Kidney glomerular epithelial cell (primary cell): Measurements from ENCODE around the gene C1QL1.
A peak's percentile ranks its signal among the peaks of the same experiment; 100 is the strongest.

Experiments used
- DNase-seq: peaks from one replicate; lab custom pipeline; 2025; lab: John Stamatoyannopoulos, UW

The C1QL1 gene

DNA sequence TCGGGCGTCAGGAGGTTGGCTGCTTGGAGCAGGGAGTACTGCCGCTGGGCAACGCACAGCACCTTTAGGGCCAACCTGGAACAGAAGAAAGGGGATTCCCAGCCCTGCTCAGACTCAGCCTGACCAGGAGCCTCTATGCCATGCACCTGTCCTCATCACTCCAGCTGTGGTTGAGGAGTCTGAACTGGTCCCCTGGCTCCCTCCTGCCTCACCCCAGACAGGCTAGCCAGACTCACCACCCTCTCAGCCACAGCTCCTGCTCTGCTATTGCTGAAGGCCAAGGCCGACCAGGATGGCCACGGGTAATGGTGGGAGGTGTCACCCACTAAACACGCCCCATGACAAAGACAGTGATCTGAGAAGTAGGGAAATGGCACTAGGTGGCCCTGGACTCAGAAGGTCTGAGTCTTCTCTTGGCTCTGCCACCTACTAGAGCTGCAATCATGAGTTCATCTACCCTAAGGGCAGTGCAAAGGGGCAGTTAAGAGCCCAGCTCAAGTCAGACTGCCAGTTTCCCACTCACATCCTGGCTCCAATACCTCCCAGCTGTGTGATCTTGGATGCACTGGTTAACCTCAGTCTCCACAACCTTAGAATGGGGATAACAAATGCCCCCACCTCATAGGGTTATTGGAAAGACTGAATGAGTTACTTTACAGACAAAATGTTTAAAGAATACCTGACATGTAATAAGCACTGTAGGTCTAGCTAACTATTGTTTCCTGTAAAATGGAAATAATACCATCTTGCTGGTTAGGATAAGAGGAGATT is 39.0 kb downstream of the C1QL1 start:
- no peak for DNase-seq

GRCh38 chr17:44928136-44928535 is 40.0 kb downstream of the C1QL1 start:
- no peak for DNase-seq

DNA sequence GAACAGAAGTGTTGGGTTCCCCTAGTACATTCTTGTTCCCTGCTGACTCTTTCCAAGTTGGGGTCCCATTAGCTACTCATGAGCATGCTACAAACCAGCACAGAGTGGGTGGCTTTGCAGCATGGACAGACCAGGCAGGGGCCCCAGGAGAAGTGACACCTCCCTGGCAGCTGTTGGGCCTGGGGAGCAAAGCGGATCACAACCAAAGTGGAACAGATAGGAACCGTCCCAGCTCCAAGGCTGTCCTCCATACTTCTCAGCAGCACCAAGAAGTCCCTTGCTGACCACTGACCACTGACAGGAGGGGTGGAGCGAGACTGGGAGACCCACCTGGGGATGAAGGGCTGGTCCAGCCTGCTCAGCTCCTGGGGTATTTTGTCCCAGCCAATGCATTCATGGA is 40.4 kb downstream of the C1QL1 start:
- no peak for DNase-seq

- DNase-seq = no peak
Measured at GRCh38 chr17:44926821-44927525, 41.1 kb downstream of the C1QL1 start.

DNA sequence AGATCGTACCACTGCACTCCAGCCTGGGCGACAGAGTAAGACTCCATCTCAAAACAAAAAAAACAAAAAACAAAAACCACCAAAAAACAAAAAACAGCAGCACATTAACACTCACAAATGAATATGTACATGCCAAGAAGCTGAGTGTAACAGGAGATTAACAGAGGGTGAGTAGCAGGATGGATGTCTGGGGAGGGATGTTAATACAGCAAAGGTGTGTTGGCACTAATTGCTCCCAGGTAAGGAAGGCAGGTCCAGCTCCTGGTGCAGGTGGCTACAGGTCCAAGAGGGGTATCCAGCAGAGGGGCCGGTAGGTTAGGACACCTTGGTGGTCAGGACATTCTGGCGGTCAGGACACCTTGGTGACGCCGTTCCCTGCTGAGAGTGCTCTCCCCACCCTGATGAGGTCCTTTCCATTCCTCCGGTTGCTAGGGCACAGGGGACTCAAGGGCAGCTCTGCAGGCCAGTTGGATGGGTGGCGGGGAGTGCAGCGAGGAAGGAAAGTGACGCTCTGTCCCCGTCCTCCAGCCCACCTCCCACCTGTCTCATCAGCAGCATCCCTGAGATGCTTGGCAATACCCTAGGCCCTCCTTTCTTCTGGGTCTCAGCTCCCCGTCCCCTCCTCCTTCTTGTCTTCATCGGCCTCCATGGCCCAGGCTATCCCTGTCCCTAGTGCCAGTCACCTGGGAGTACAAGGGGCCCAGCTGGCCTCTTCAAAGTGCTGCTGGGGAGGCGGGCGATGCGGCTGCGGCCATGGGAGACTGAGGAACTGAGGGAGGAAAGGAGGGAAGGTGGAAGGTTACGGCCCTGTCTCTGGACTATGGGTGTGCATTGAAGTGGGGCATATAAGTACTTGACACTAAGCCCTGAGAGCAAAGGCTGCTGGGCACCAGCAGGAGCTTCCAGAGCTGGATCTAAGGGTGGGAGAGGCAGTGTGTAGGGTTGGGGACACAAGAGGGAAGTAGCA is 42.1 kb downstream of the C1QL1 start:
- DNase-seq = no peak

- DNase-seq = no peak
Measured at GRCh38 chr17:44924107-44924544, 44.0 kb downstream of the C1QL1 start.

DNA sequence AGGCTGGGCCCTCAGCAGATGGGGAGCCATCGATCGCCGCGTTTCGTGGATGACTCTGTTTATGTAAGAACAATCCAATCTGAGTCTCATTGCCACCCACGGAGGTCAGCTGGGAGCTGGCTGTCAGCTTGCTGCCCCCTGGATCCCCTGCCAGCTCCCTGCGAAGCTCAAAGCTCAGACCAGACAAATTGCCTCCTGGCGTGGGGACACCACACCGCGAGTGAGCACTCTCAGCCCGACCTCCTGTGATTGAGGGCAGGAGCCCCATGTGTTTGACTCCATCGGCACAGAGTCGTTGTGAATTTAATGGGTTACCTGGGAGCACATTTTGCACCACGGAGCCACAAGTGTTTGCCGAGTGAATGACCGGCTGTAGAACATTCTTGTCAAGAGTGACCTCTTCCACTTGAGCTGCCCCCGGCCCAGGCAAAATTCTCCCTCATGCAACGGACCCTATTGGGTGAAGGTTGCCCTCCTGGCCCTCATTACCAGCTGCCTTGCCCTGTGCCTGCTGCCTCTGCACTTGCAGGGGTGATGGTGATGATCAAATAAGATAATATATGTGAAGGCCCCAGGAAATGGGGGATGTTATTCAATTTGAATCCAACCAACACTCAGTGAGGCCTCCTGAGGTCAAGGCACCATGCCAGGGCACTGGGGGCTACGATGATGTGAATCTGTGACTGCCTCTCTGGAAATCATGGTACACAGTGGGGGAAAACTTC is 45.2 kb downstream of the C1QL1 start:
- no peak for DNase-seq

DNA sequence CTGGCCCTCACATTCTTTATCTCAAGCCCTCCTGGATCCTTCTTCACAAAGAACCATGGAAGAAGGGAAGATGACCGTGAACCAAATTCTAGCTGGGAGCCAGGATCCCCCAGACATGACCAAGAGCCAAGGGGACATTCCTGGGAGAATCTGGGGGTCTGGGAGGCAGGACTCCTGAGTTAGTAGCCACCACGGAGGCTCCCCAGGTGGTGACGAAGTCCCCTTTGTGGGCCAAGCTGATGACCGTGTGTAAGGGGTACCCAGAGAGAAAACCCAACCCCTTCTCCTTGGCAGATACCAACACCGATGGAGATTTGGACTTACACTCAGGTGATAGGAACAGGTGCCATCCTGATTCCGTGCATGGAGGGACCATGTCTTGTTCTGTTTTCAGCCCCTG is 46.0 kb downstream of the C1QL1 start:
- no peak for DNase-seq

DNA sequence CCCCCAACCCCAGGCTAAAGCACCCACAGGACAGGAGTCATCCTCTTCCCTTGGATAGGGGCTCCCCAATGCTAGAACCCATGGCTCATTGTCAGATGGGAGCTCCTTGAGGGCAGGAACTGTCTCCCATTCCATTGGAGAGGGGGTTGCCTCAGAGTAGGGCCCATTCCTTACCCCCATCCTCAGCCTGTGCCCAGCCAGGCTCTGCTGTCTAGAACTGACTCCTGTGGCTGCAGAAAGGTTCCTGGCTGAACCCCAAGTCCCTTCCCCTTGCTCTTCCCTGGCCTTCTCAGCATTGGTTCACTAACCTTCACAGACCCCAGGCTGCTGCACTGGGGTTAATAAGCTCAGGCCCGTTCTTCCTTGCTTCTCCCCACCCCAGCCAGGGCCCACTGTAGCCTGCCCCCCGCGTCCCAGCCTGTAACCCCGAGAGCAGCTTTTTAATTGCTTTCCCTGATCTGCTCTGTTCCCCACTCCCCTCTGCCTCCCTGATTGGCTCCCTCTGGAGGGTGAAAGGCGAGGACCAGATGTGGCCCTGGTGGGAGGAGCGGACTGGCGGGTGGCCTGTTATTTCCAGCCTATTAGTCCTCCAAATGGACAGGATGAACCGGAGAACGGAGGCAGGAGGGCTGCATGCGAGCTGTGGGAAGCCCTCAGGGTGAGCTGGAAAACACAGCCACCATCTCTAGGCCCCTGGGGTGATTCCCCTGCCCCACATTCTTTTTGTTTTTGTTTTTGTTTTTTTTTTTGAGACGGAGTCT is 46.8 kb downstream of the C1QL1 start:
- no peak for DNase-seq

DNA sequence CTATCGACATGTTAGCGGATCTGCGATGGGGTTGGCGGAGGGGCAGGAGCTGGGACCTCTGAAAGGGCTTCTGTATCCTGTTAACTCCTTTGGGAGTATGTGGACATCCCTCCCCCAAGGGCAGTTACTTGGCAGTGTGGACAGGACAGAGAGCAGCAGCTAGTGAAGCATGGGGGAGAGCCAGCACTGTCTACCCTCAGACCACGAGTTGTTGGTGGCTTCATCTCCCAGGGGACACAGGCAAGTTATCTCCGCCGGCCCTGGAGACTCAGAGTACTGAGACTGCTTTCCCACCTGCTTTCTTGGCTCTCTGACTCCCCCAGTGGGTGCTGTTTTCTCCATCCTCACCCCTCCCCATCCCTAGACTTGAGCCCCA is 47.5 kb downstream of the C1QL1 start:
- no peak for DNase-seq

DNA sequence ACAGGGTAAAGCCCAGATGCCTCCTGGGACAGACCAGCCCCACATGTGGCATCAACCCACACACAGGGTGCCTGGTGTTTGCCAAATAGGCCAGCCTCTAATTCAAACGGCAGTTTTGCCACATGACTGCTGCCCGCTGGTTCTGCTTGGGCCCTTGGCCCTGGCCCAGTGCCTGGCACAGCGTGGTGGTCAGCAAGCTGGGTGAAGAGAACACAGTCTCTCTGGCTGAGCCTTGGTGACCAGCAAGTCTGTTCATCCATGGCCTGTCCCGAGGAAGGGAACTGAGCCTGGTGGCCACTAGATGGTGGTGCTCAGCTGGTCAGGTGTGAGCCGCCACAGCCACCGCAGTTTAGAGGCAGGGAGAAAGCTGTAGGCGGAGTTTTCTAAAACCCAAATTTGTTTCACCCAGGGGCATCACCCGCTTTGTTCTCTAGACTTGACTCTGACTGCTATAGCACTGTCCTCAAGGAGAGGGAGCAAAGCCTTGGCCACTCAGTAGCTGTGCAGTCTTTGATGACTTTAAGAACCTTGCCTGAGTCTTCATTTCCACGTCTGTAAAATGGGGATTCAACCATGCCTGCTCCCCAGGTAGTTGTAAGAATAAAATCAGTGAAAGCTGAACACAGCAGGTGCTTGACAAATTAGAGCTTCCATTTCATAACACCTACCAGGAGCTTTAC is 48.1 kb downstream of the C1QL1 start:
- peak; percentile 62 for DNase-seq

GRCh38 chr17:44919411-44919810 is 48.7 kb downstream of the C1QL1 start:
- DNase-seq = no peak

GRCh38 chr17:44918006-44918405 is 50.1 kb downstream of the C1QL1 start:
- no peak for DNase-seq

DNA sequence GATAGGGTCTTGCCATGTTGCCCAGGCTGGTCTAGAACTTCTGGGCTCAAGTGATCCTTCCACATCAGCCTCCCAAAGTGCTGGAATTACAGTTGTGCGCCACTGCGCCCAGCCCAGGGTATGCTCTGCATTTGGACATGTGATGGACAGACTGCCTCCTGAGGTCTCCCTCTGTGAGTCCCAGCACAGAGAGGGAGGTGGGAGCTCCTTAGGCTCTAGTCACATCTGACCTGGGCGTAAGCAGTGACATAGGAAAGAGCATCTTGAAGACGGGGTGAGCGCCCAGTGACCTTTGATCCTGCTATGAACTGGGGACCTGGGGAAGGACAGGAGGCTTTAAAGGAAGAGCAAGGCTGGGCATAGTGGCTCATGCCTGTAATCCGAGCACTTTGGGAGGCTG is 50.6 kb downstream of the C1QL1 start:
- no peak for DNase-seq

DNA sequence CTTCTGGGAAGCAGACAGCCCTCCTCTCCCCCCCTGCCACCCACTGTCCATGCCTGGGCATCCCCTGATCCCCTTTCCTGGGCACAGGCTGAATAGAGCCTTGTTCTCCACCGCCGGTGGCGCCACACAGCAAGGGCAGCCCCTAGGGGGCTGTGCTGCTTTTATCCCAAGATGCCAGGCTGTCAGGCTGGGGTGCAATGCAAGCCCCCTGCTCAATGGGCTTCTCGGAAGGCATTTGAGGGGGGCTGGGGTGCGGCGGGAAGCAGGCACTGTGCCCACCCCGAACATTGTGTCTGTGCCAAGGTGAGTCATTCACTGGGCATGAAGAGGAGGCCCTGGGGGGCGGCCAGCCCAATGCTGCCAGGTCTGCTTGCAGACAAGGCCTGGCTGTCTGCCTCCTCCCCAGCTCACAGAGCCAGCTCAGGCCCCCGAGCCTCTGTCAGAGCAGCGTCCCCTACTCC is 51.3 kb downstream of the C1QL1 start:
- DNase-seq = peak; percentile 33

GRCh38 chr17:44915862-44916780 is 52.0 kb downstream of the C1QL1 start:
- peak; percentile 4 for DNase-seq

- DNase-seq = no peak
Measured at GRCh38 chr17:44915321-44915726, 52.8 kb downstream of the C1QL1 start, which contains the start of gene GFAP. TSS of gene GFAP (minus strand) at chr17:44915500. CDS start at chr17:44915486, 14 bp downstream.

- no peak for DNase-seq
Measured at GRCh38 chr17:44914698-44915271, 53.3 kb downstream of the C1QL1 start.

DNA sequence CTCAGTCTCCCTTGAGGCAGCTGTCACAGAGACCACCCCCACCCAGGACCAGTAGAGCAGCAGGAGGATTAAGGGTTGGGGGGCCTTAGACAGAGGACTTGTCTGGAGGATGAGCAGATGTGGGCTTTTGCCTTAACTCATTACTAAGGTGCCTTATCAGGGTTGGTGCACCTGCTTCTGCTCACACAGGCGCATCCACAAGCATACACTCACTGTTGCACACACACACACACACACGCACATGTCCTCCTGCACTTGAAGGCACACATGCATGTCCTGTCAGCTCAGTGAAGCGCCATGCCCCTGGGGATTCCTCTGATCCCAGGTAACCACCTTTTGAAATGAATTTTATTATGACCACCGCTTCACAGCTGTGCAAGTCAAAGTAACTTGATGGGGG is 54.0 kb downstream of the C1QL1 start:
- DNase-seq = no peak
